Measurements from ENCODE around the gene PLBD2. TPM values are rescaled to one million over a fixed set of nuclear protein-coding genes. Genes with fewer than 3 reads are reported as not detected.

The PLBD2 gene
- polyA plus RNA-seq, 1 donor: 12.6 TPM

GRCh38 chr12:113369391-113369985, 11.1 kb downstream of the PLBD2 start:
- no peak for DNase-seq (ENCODE audit: low read depth)

GRCh38 chr12:113370923-113371682, 12.7 kb downstream of the PLBD2 start:
- DNase-seq (ENCODE audit: low read depth): no peak

- no peak for DNase-seq (ENCODE audit: low read depth)
Measured at GRCh38 chr12:113371808-113372207, 13.4 kb downstream of the PLBD2 start.

GRCh38 chr12:113372371-113372770, 14.0 kb downstream of the PLBD2 start:
- no peak for DNase-seq (ENCODE audit: low read depth)

- DNase-seq (ENCODE audit: low read depth): no peak
Measured at GRCh38 chr12:113373440-113373839, 15.1 kb downstream of the PLBD2 start.

- no peak for DNase-seq (ENCODE audit: low read depth)
Measured at GRCh38 chr12:113373969-113374368, 15.6 kb downstream of the PLBD2 start.

- no peak for DNase-seq (ENCODE audit: low read depth)
Measured at GRCh38 chr12:113374823-113375428, 16.5 kb downstream of the PLBD2 start.

GRCh38 chr12:113378291-113378690, 19.9 kb downstream of the PLBD2 start:
- DNase-seq (ENCODE audit: low read depth): no peak

GRCh38 chr12:113381220-113381619, 22.8 kb downstream of the PLBD2 start:
- no peak for DNase-seq (ENCODE audit: low read depth)

GRCh38 chr12:113382206-113382605, 23.8 kb downstream of the PLBD2 start:
- no peak for DNase-seq (ENCODE audit: low read depth)

GRCh38 chr12:113384778-113385177, 26.4 kb downstream of the PLBD2 start:
- DNase-seq (ENCODE audit: low read depth): no peak

GRCh38 chr12:113385282-113385882, 27.0 kb downstream of the PLBD2 start:
- no peak for DNase-seq (ENCODE audit: low read depth)

- no peak for DNase-seq (ENCODE audit: low read depth)
Measured at GRCh38 chr12:113386866-113387566, 28.6 kb downstream of the PLBD2 start.

- DNase-seq (ENCODE audit: low read depth): no peak
Measured at GRCh38 chr12:113387631-113388030, 29.2 kb downstream of the PLBD2 start.

- no peak for DNase-seq (ENCODE audit: low read depth)
Measured at GRCh38 chr12:113388351-113388750, 30.0 kb downstream of the PLBD2 start.

GRCh38 chr12:113390064-113391043, 32.0 kb downstream of the PLBD2 start:
- no peak for DNase-seq (ENCODE audit: low read depth)

GRCh38 chr12:113391145-113391544, 32.8 kb downstream of the PLBD2 start:
- no peak for DNase-seq (ENCODE audit: low read depth)

- no peak for DNase-seq (ENCODE audit: low read depth)
Measured at GRCh38 chr12:113391650-113392337, 33.4 kb downstream of the PLBD2 start.

GRCh38 chr12:113392520-113392919, 34.1 kb downstream of the PLBD2 start:
- DNase-seq (ENCODE audit: low read depth): no peak

GRCh38 chr12:113392988-113393579, 34.7 kb downstream of the PLBD2 start:
- no peak for DNase-seq (ENCODE audit: low read depth)
